Superior temporal gyrus (tissue), 1 donor: Measurements from ENCODE around the gene TPK1.
"Not testable (repeated sequence)": the region's sequence is repeated elsewhere in the genome, so short reads cannot be mapped to it uniquely, and the experiment has no call there.

Experiments
- DNase-seq: peaks from one replicate; pipeline ENCODE4 v3.0.0-alpha.2; 2016; ENCODE audit errors: extremely low spot score

Gene TPK1

DNA sequence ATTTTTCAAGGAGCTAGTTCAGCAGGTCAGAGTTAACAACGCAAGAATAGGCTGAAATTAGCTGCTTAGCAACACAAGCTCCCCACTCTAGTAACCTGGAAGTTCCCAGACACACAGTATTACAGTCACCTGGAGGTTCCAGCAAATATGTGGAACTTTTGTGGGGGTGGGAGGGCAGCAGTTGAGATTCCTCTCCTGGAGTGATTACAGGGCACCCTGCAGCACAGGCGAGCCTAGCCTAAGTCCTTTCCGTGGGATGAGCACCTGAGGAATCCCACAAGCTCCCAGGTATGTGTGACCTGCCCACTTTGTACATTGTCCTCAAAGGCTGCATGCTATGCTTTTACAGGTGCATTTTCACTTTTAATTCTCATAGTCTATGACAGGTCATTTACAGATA is 13.6 kb downstream of the TPK1 start:
- no peak for DNase-seq

DNA sequence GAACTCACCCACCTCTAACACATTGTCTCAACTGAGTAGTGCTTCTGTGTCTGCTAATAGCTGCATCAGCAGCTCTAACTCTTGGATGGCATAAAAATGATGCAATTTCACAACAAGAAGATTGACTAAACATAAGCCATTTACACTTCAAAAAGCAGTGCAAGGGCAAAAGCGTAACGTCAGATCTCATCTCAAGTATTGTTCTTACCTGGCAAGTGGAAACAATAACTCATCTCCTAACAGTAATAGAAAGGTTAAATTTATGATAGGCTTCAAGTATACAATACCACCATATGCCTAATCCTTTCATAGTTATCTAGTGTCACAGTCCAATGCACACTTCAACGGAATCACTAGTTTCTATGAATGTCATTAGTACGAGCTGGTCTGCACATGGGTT is 14.8 kb downstream of the TPK1 start:
- DNase-seq = no peak

DNA sequence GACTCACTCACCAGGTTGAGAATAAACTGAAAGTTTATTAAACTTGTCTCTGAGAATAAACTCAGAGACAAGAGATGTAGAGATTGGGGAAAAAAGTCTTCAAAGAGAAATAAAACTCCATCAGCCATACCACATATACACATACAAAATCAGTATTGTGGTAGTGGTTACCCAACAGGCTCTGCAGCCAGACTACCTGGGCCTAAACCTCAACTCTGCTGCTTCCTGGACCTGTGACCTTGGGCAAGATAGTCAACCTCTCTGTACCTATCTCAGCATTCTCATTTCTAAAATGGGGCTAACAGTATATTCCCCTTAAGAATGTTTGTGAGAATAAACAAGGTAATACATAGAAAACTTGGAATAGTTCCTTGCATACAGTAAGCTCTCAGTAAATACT is 15.3 kb downstream of the TPK1 start:
- no peak for DNase-seq

DNA sequence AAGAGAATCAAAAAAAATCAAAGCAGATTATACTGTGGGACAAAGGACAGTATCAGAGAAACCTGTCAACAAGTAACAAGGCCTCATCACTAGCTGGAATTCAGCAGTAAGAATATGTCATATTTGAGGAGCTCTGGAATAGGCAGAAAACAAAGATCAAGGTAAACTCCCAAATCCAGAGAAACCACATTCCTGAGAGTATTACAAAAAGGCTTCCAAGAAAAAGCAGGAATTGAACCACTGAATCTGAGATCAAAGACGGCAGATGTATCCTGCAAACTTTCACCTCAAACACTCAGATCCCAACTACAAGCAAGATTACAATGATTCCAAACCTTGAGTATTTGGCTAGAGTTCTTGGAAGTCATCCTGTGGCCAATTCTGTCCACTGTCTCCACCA is 16.3 kb downstream of the TPK1 start:
- no peak for DNase-seq

DNA sequence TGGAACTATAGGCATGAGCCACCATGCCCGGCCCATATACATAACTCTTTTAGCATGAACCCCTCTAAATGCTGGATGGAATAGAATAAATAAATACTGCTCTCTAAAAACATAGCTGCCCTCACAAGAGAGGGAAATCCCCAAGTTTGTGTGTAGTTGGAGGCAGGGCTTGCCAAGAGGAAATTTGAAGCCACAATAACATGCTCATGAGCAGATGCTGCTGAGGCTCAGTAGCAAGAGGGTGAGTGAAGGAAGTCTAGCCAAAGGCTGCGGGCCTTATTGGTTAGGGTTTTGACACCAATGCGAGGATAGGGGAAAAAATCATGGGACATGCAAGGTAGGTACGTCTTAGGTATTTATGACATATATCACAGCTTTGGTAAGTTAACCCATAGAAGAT is 17.3 kb downstream of the TPK1 start:
- no peak for DNase-seq

DNA sequence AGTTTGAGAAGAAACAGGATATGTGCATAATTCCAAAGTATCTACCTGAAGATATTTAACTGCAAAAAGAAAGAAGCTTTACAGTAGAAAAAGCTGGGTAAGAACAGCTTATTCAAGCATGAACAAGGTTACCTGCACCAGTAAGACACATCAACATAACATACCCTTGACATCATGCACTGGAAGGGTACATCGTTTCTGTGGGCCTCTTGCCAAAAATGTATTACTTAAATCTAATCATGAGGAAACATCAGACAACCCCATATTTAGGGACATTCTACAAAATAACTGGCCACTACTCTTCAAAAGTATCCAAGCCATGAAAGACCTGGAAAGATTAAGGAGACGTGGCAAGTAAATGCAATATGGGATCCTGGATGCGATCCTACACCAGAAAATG is 18.9 kb downstream of the TPK1 start:
- DNase-seq = no peak

DNA sequence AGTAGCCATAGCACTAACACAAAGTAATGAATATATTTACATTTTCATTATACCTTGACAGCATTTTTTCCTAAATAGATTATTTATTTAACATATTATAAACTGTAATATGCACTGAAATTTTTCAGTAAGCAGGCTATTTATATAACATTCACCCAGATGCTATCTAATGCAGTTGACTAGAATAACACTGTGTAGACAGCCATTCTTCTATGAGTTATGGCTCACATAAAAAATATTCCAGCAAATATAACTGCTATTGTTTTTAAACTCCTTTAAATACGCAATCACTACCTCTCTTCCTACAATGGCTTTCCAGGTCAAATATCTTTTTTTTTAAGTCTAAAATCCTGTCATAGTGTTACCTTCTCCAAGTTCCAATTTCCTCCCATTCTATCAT is 21.6 kb downstream of the TPK1 start:
- no peak for DNase-seq

DNA sequence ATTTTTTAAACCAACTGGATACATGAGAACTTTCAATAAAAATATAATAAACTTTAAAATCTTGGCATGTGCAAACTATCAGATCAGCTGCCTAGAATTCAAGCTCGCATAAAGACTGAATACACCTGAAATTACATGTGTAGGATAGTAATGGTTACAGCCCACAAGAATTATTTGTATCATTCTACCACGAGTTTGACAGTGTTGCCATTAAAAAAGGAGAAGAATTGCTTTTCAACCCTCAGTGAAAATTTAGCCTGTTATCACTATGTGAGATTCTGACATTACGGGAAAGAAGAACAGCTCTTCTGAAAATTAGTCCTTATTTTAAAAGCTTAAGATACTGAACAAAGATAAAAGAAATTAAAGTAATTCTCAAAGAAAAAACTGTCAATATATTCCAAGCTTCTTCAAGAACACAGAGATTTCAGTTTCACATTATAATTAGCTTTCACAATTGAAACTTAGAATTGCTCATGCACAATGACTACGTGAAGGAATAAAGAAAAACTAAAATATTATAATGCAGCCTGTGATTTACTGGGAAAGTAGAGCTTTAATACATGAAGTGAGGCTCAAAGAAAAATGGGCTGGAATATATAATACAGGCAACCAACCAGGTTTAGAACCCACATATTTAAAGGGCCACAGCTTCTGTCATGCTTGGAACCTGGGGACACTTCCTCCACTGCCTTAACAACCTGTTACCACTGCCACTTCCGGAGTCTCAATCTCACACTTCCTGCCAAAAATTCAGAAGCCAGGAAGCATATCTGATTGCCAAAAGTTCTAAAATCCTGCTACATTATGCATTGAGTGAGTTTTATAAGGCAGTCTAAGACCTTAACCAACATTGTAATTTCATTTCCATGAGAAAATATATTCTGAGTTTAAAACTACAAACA is 23.2 kb downstream of the TPK1 start:
- no peak for DNase-seq

DNA sequence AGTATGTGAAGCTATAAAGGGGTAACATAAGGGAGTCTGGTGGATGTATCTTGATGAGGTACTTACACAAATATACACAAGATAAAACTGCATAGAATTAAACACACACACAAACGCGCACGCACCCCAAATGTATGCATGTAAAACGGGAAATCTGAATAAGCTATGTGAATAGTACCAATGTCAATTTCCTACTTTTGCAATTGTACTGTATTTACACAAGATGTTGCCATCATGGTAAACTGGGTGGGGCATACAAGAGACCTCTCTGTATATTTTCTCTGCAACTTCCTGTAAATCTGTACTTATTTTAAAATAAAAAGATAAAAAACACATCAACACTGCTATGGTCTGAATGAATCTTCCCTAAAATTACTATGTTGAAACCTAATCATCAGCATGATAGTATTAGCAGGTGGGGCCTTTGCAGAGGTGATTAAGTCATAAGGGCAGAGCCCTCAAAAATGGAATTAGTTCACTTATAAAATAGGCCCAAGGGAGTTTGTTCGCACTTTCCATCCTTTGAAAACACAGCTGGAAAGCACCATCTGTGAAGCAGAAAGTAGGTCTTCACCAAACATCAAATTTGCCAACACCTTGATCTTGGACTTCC is 30.1 kb downstream of the TPK1 start:
- DNase-seq = no peak

DNA sequence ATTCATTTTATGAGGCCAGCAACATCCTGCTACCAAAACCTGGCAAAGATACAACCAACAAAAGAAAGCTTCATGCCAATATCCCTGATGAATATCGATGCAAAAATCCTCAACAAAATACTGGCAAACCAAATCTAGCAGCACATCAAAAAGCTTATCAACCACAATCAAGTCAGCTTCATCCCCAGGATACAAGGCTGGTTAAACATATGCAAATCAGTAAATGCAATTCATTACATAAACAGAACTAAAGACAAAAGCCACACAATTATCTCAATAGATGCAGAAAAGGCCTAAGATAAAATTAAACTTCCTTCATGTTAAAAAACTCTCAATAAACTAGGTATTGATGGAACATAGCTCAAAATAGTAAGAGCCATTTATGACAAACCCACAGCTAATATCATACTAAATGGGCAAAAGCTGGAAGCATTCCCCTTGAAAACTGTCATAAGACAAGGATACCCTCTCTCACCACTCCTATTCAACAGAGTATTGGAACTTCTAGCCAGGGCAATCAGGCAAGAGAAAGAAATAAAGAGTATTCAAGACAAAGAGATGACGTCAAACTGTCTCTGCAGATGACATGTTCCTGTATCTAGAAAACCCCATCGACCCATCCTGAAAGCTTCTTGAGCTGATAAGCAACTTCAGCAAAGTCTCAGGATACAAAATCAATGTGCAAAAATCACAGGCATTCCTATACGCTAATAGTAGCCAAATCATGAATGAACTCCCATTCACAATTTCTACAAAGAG is 35.0 kb downstream of the TPK1 start:
- DNase-seq = not testable (repeated sequence)

DNA sequence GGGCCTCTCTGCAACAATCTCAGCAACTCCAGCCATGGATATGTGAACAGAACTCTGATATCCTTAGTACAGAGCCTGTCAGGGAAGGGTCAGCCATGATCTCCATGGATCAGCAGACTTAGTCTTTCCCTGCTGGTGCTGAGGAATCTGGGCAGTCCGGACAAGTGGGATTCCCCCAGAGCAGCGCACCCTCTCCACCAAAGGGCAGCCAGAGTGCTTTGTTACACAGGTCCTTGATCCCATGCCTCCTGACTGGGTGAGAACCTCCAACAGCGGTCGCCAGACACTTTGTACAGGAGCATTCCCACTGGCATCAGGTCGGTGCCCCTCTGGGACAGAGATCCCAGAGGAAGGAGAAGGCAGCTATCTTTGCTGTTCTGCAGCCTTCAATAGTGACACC is 38.9 kb downstream of the TPK1 start:
- DNase-seq = no peak

DNA sequence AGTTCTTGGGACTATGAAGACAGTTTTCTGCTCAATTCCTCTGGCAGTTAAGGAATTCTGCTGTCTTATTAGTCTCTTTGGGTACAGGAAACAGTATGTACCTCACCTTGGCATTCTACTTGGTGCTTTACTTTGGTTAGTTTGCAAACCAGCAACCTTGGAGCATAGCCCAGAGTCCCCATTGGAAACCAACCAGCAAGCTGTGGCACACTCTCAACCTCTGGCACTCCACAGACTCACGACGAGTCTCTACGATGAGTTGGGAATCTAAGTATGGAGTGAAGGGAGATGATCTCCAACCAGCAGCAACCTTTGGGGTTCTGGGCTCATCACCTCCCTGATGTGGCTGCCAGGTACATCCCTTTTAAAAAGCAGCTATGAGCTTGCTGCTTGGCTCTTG is 43.8 kb downstream of the TPK1 start:
- no peak for DNase-seq

DNA sequence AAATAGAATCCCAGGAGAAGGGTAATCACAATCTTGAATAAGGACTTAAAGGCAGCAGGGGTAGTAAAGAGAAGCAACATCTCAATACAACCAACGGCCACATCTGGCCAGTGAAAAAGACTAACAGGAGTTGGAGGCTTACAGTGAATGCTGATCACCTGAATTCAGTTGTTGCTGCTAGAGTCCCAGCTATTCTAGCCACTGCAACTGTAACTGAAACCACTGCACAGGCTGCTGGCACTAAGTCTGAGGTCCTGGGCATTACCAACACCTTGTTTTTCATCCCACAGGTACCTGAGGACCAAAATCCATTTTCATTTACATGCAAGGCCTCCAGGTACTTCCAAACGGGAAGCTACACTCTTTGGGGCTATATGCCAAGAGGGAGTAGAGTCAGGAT is 44.4 kb downstream of the TPK1 start:
- no peak for DNase-seq

DNA sequence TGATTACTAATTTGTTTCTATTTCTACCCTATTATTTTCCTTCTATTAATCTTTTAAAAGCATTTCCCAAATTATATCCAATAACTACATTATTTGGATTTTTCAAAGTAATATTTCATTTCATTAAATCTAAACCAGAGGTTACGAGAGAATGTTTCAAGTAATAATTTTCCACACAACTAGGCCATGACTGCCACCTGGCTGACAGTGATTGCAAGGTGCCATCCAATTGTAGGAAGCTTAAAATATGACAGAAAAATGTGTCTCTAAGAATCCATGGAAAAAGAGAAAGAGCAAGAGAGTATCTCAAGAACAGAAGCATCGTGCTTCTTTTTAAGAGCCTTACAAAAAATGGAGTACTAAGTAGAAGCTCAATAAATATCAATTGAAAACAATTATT is 48.7 kb downstream of the TPK1 start:
- DNase-seq = no peak

DNA sequence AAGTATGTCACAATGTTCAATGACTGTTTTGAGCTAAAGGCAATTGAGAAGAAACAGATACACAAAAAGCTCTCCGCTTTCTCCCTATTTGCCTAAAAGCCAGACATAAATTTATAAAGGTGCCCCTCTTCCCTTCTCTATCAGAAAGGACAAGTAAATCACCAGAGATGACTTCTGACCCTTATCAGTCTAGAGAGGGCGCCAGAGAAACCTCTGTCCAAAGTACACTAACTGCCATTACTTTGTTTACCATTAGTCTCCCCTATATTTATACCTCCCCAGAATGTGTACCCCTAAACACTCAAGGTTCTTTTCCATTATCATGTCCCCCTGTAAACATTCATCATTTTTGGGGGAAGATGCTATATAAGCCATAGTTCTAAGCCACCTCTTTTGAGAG is 49.3 kb downstream of the TPK1 start:
- DNase-seq = no peak

DNA sequence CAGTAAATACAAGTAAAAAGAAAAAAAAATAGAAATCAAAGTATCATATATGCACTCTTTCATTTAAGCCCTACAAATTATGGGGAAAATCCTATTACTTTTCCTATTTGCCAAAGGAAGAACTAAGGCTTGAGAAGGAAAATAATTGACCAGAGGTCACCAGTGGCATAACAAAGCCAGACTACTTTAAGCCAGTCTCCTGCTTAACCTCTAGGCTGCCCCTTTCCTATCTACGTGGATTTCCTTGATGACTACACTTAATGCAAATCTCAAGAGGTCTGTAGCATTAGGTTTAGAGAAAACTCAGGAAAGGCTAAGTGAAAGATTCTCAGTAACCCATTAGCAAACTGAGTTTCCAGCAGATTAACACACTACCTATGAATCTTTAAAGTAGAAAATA is 49.8 kb downstream of the TPK1 start:
- DNase-seq = no peak

DNA sequence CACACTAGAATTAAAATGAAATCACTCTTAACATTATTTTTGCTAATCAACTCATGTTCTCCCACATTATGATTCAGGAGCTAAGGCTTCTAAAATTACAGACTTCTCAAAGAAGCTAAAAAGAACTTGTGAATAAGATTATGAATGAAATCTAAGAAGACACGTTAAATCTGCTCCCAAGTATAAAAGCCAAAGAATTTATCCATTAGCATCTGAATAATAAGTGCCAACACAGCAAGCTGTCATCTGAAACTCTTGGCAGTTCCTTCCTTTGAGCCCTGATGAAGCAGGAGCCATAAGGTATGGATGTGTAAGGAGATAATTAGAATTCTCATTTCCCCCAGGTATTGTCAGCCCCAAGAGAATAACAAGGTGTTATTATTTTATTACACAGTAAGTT is 50.3 kb downstream of the TPK1 start:
- DNase-seq = no peak

DNA sequence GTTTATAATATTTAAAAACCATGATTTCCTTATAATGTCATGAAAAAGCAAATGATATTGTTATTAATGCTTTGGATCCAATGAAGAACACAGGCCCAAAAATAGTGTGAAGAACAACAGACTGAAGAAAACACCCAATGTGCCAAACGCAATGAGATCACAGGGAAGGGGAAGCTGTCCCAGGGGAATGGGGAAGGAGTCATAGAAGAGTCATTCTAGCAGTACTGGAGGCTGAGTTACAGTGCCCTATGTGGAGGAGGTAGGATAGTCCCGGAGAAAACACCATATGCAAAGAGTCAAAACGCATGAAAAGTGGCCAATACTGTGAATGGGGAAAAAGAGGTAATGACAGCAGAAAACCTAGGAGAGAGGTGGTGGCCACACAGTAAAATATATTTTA is 50.9 kb downstream of the TPK1 start:
- DNase-seq = no peak

DNA sequence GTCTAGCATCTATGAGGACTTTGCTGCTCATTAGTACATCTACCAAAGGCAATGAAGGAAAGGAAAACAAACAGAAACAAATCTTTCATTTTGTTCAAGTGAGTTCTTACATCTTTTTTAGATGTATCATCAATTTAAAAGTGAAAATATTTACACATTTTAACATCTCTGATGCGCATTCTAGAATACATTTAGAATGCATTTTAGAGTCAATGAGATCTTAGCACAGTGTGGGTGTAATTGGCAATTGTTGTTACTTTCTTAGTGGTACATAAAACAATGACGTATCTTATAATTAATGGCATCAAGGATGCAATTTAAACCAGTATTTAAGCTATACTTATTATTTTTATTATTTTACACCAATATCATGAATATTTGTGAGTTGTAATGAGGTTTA is 51.4 kb downstream of the TPK1 start:
- DNase-seq = no peak

DNA sequence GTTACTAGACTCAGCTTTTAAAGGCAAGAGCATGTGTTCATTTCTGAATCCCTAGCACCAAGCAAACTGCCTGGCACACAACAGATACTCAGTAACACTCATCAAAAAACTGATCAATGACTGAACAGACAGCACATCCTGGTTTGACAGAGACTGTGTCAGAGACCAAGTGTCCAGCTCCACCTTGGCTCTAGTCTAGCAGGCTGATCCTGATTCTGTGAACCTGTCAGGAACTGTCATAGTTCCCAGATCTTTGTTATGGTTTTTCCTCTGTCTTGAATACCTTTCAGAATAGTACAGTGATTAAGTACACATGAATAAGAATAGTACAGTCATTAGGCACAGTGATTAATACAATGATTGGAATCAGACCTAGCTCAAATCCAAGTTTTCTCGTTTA is 53.0 kb downstream of the TPK1 start:
- DNase-seq = no peak

DNA sequence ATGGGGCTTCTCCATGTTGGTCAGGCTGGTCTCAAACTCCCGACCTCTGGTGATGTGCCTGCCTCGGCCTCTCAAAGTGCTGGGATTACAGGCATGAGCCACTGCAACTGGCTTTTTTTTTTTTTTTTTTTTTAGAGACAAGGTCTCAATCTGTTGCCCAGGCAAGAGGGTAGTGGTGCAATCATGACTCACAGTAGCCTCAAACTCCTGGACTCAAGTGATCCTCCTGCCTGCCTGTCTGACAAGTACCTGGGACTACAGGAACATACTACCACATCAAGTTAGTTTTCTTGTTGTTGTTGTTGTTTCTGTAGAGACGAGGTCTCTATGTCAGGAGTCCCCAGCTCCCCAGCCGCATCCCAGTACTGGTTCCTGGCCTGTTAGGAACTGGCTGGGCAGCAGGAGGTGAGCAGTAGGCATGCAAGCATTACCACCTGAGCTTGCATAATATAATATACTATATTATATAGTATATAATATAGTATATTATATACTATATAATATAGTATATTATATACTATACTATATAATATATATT is 55.7 kb downstream of the TPK1 start:
- DNase-seq = no peak

DNA sequence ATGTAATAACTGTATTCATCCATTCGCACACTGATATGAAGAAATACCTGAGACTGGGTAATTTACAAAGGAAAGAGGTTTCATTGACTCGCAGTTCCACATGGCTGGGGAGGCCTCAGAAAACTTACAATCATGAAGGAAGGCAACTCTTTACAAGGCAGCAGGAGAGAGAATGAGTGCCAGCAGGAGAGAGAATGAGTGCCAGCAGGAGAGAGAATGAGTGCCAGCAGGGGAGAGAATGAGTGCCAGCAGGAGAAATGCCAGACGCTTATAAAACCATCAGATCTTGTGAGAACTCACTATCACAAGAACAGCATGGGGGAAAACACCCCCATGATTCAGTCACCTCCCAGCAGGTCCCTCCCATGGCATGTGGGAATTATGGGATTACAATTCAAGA is 58.0 kb downstream of the TPK1 start:
- DNase-seq = not testable (repeated sequence)
